GM12892 (cell line): ENCODE measurements around the gene GNAS.

Experiments
- POLR2A ChIP-seq: IDR thresholded peaks from 2 replicates; pipeline ENCODE4 v1.6.1; 2011; ENCODE audit warnings: low read depth, low read length, control low read depth
- POLR2AphosphoS5 ChIP-seq: IDR thresholded peaks from 2 replicates; pipeline ENCODE4 v1.6.1; 2011; ENCODE audit warnings: low read depth, low read length, control low read depth

- TF ChIP-seq POLR2A (no peak), POLR2AphosphoS5 (no peak)
Observed at GRCh38 chr20:58892932-58893224, 40.4 kb downstream of the GNAS start.
